SK-N-SH treated with all-trans-retinoic acid at 6 μM for 48 hours (cell line): ENCODE measurements around the gene KCNS1.
A peak's percentile ranks its signal among the peaks of the same experiment; 100 is the strongest.

Source experiments
- ATAC-seq: fragments of 200-7000 bp; cut with Tn5 transposase; 3 replicates; pipeline ENCODE4 v1.9.1; 2020; ENCODE audit warnings: mild to moderate bottlenecking, moderate library complexity
- ARNTL ChIP-seq: fragments of 450-650 bp; formaldehyde crosslinking; IDR thresholded peaks from 2 replicates; pipeline ENCODE4 v1.5.0; 2020; ENCODE audit warnings: low read depth, mild to moderate bottlenecking, moderate library complexity, borderline replicate concordance
- BACH2 ChIP-seq: fragments of 250-450 bp; sonication (Bioruptor Pico); IDR thresholded peaks from 2 replicates; pipeline ENCODE4 v1.9.0; 2021; ENCODE audit warnings: mild to moderate bottlenecking, borderline replicate concordance
- CSDC2 ChIP-seq: fragments of 250-450 bp; sonication (Bioruptor Pico); IDR thresholded peaks from 2 replicates; pipeline ENCODE4 v1.5.0; 2020; ENCODE audit warnings: mild to moderate bottlenecking, moderate library complexity
- ESRRG ChIP-seq: fragments of 250-450 bp; sonication (Bioruptor Pico); IDR thresholded peaks from 2 replicates; pipeline ENCODE4 v1.6.1; 2021; ENCODE audit warnings: mild to moderate bottlenecking
- GLIS3 ChIP-seq: fragments of 250-450 bp; sonication (Bioruptor Pico); IDR thresholded peaks from 2 replicates; pipeline ENCODE4 v1.5.0; 2020; ENCODE audit warnings: mild to moderate bottlenecking, moderate library complexity
- ISL1 ChIP-seq: fragments of 250-450 bp; sonication (Bioruptor Pico); IDR thresholded peaks from 2 replicates; pipeline ENCODE4 v2.1.2; 2022; ENCODE audit warnings: mild to moderate bottlenecking, moderate library complexity
- PPARA ChIP-seq: fragments of 250-450 bp; sonication (Bioruptor Pico); IDR thresholded peaks from 2 replicates; pipeline ENCODE4 v1.5.0; 2020; ENCODE audit warnings: mild to moderate bottlenecking, borderline replicate concordance
- RARB ChIP-seq: fragments of 250-450 bp; sonication (Bioruptor Pico); IDR thresholded peaks from 2 replicates; pipeline ENCODE4 v1.8.0; 2021; ENCODE audit warnings: mild to moderate bottlenecking, moderate library complexity
- SNAI2 ChIP-seq: fragments of 250-450 bp; sonication (Bioruptor Pico); IDR thresholded peaks from 2 replicates; pipeline ENCODE4 v1.5.0; 2020; ENCODE audit warnings: mild to moderate bottlenecking, moderate library complexity
- TOX ChIP-seq: fragments of 250-450 bp; sonication (Bioruptor Pico); IDR thresholded peaks from 2 replicates; pipeline ENCODE4 v1.8.0; 2021; ENCODE audit warnings: mild to moderate bottlenecking, moderate library complexity, borderline replicate concordance
- ZFP30 ChIP-seq: fragments of 450-650 bp; formaldehyde crosslinking; IDR thresholded peaks from 2 replicates; pipeline ENCODE4 v1.5.0; 2022; ENCODE audit warnings: mild to moderate bottlenecking, moderate library complexity
- ZNF565 ChIP-seq: fragments of 450-650 bp; formaldehyde crosslinking; conservative IDR thresholded peaks from 2 replicates; pipeline ENCODE4 v1.5.0; 2020; ENCODE audit warnings: low read depth, mild to moderate bottlenecking, moderate library complexity
- ZNF70 ChIP-seq: fragments of 450-650 bp; formaldehyde crosslinking; IDR thresholded peaks from 2 replicates; pipeline ENCODE4 v1.5.0; 2020; ENCODE audit warnings: mild to moderate bottlenecking, moderate library complexity
- ZNF8 ChIP-seq: fragments of 450-650 bp; formaldehyde crosslinking; IDR thresholded peaks from 2 replicates; pipeline ENCODE4 v1.5.0; 2020; ENCODE audit warnings: mild to moderate bottlenecking, moderate library complexity
- TF ChIP-seq, protein P1 (sequence below): fragments of 250-450 bp; sonication (Bioruptor Pico); IDR thresholded peaks from 2 replicates; pipeline ENCODE4 v1.5.1; 2021; ENCODE audit warnings: mild to moderate bottlenecking, moderate library complexity
- TF ChIP-seq, protein P2 (sequence below): fragments of 250-450 bp; sonication (Bioruptor Pico); IDR thresholded peaks from 2 replicates; pipeline ENCODE4 v1.8.0; 2020; ENCODE audit warnings: mild to moderate bottlenecking, moderate library complexity, borderline replicate concordance
- TF ChIP-seq, protein P3 (sequence below): fragments of 250-450 bp; sonication (Bioruptor Pico); IDR thresholded peaks from 2 replicates; pipeline ENCODE4 v1.8.0; 2021; ENCODE audit warnings: low read depth, mild to moderate bottlenecking, moderate library complexity, borderline replicate concordance
- TF ChIP-seq, protein P4 (sequence below): fragments of 250-450 bp; sonication (Bioruptor Pico); IDR thresholded peaks from 2 replicates; pipeline ENCODE4 v1.5.0; 2020; ENCODE audit warnings: mild to moderate bottlenecking, moderate library complexity
- TF ChIP-seq, protein P5 (sequence below): fragments of 250-450 bp; sonication (Bioruptor Pico); IDR thresholded peaks from 2 replicates; pipeline ENCODE4 v1.5.1; 2020; ENCODE audit warnings: low read depth, mild to moderate bottlenecking, moderate library complexity

The KCNS1 gene

DNA sequence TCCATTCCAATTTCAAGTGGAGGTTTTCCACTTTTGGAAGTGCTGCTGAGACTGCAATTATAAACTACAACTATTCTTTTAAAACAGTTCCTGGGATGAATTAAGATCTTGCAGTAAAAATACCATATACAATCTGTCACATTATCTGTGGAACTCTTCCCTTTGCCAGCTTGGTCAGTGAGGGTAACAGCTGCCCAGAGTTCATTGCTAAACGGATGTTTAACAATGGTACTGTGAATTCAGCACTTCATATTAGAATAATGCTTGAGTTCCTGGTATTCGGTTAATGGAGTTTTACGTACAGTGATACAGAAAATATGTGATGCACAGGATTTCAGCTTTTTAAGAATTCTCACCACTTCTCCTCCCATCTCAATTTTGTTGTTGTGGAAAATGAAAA is 51.5 kb downstream of the KCNS1 start:
- ATAC-seq: no peak
- TF ChIP-seq TOX (CRISPR knock-in tag) (no peak), ZNF565 (CRISPR knock-in tag) (no peak), ESRRG (CRISPR knock-in tag) (no peak), ZNF70 (CRISPR knock-in tag) (no peak), ZFP30 (no peak), CSDC2 (CRISPR knock-in tag) (no peak), ARNTL (CRISPR knock-in tag) (no peak), PPARA (CRISPR knock-in tag) (no peak), RARB (CRISPR knock-in tag) (no peak), GLIS3 (CRISPR knock-in tag) (no peak), SNAI2 (no peak), BACH2 (no peak), ZNF8 (CRISPR knock-in tag) (no peak)
- TF ChIP-seq, protein P1, sequence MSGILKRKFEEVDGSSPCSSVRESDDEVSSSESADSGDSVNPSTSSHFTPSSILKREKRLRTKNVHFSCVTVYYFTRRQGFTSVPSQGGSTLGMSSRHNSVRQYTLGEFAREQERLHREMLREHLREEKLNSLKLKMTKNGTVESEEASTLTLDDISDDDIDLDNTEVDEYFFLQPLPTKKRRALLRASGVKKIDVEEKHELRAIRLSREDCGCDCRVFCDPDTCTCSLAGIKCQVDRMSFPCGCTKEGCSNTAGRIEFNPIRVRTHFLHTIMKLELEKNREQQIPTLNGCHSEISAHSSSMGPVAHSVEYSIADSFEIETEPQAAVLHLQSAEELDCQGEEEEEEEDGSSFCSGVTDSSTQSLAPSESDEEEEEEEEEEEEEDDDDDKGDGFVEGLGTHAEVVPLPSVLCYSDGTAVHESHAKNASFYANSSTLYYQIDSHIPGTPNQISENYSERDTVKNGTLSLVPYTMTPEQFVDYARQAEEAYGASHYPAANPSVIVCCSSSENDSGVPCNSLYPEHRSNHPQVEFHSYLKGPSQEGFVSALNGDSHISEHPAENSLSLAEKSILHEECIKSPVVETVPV (CRISPR knock-in tag): no peak
- TF ChIP-seq, protein P2, sequence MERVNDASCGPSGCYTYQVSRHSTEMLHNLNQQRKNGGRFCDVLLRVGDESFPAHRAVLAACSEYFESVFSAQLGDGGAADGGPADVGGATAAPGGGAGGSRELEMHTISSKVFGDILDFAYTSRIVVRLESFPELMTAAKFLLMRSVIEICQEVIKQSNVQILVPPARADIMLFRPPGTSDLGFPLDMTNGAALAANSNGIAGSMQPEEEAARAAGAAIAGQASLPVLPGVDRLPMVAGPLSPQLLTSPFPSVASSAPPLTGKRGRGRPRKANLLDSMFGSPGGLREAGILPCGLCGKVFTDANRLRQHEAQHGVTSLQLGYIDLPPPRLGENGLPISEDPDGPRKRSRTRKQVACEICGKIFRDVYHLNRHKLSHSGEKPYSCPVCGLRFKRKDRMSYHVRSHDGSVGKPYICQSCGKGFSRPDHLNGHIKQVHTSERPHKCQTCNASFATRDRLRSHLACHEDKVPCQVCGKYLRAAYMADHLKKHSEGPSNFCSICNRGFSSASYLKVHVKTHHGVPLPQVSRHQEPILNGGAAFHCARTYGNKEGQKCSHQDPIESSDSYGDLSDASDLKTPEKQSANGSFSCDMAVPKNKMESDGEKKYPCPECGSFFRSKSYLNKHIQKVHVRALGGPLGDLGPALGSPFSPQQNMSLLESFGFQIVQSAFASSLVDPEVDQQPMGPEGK (CRISPR knock-in tag): no peak
- TF ChIP-seq, protein P3, sequence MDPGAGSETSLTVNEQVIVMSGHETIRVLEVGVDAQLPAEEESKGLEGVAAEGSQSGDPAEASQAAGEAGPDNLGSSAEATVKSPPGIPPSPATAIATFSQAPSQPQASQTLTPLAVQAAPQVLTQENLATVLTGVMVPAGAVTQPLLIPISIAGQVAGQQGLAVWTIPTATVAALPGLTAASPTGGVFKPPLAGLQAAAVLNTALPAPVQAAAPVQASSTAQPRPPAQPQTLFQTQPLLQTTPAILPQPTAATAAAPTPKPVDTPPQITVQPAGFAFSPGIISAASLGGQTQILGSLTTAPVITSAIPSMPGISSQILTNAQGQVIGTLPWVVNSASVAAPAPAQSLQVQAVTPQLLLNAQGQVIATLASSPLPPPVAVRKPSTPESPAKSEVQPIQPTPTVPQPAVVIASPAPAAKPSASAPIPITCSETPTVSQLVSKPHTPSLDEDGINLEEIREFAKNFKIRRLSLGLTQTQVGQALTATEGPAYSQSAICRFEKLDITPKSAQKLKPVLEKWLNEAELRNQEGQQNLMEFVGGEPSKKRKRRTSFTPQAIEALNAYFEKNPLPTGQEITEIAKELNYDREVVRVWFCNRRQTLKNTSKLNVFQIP (CRISPR knock-in tag): no peak
- TF ChIP-seq, protein P4, sequence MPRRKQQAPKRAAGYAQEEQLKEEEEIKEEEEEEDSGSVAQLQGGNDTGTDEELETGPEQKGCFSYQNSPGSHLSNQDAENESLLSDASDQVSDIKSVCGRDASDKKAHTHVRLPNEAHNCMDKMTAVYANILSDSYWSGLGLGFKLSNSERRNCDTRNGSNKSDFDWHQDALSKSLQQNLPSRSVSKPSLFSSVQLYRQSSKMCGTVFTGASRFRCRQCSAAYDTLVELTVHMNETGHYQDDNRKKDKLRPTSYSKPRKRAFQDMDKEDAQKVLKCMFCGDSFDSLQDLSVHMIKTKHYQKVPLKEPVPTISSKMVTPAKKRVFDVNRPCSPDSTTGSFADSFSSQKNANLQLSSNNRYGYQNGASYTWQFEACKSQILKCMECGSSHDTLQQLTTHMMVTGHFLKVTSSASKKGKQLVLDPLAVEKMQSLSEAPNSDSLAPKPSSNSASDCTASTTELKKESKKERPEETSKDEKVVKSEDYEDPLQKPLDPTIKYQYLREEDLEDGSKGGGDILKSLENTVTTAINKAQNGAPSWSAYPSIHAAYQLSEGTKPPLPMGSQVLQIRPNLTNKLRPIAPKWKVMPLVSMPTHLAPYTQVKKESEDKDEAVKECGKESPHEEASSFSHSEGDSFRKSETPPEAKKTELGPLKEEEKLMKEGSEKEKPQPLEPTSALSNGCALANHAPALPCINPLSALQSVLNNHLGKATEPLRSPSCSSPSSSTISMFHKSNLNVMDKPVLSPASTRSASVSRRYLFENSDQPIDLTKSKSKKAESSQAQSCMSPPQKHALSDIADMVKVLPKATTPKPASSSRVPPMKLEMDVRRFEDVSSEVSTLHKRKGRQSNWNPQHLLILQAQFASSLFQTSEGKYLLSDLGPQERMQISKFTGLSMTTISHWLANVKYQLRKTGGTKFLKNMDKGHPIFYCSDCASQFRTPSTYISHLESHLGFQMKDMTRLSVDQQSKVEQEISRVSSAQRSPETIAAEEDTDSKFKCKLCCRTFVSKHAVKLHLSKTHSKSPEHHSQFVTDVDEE (CRISPR knock-in tag): no peak

DNA sequence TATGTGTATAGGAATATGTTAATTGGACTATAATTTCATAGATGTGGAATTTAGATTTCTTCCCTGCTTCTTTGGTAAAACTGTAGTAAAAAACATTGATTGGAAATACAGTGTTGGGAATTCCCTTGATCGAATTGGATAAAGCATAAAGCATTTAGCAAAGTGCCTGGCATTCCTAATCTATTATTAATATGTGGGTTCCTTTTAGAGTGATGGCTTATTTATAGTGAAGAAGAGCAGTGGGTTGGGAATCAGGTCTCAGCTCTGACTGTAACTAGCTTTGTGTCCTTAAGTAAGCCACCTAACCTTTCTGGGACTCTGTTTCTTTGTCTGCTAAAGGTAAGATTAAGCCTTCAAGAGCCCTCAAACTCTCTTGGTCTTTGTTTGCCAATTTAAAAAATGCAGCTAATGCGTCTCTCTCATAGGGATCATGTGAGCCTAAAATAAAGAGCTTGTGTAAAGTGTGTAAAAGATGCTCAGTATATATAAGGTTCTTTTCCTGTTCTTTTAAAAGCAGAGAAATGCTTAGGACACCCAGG is 53.3 kb downstream of the KCNS1 start:
- no peak for ATAC-seq

More for the DNA sequence above, 53.3 kb downstream of the KCNS1 start:
- TF ChIP-seq ZNF70 (CRISPR knock-in tag): no peak
- TF ChIP-seq ISL1: peak; percentile 26; the same call in 1 of the 2 replicates
- TF ChIP-seq, protein P2 (CRISPR knock-in tag): no peak
- TF ChIP-seq, protein P5, sequence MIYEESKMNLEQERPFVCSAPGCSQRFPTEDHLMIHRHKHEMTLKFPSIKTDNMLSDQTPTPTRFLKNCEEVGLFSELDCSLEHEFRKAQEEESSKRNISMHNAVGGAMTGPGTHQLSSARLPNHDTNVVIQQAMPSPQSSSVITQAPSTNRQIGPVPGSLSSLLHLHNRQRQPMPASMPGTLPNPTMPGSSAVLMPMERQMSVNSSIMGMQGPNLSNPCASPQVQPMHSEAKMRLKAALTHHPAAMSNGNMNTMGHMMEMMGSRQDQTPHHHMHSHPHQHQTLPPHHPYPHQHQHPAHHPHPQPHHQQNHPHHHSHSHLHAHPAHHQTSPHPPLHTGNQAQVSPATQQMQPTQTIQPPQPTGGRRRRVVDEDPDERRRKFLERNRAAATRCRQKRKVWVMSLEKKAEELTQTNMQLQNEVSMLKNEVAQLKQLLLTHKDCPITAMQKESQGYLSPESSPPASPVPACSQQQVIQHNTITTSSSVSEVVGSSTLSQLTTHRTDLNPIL: no peak
- no peak for TF ChIP-seq RARB (CRISPR knock-in tag)
- TF ChIP-seq ZNF565 (CRISPR knock-in tag): no peak
